OCI-LY7 (cell line): ENCODE data around the gene ARID5A. TPM values are rescaled to one million over a fixed set of nuclear protein-coding genes. Genes with fewer than 3 reads are reported as not detected.

ENCODE experiments used
- BruUV-seq: library from RNA; stranded (reverse); fragments of 400-500 nt; replicated peaks from 2 replicates; lab custom pipeline; 2021; lab: Mats Ljungman, UMichigan
- CTCF ChIA-PET: fragments of 300-600 bp; sonication (Branson Sonifier 250); formaldehyde crosslinking; loops from one replicate; lab custom pipeline; 2022; ENCODE audit warnings: antibody characterized with exemption; ENCODE audit not compliant: unreplicated experiment; lab: Charles Lee
- POLR2A ChIA-PET: fragments of 300-600 bp; sonication (Branson Sonifier 250); formaldehyde crosslinking; loops from one replicate; lab custom pipeline; 2022; ENCODE audit warnings: antibody characterized with exemption; lab: Charles Lee
- DNase-seq: peaks from one replicate; pipeline ENCODE4 v3.0.0-alpha.2; 2015; ENCODE audit warnings: low spot score
- H2AFZ ChIP-seq: fragments of 200-600 bp; sonication (generic), shearing (Covaris generic); 2 replicates; pipeline ENCODE4 v1.6.1; 2014; ENCODE audit warnings: mild to moderate bottlenecking, antibody characterized with exemption, low read length, moderate library complexity
- H3K27ac ChIP-seq: fragments of 200-600 bp; sonication (generic); 2 replicates; pipeline ENCODE4 v1.5.1; 2014; ENCODE audit warnings: mixed run types, low read depth, mild to moderate bottlenecking, moderate library complexity, low read length, inconsistent platforms; ENCODE audit not compliant: poor library complexity, severe bottlenecking
- H3K36me3 ChIP-seq: fragments of 200-600 bp; sonication (generic); 2 replicates; pipeline ENCODE4 v1.6.1; 2014; ENCODE audit warnings: mild to moderate bottlenecking, antibody characterized with exemption, low read length, moderate library complexity, mixed read lengths; ENCODE audit not compliant: insufficient read depth
- H3K4me1 ChIP-seq: fragments of 200-600 bp; sonication (generic); 2 replicates; pipeline ENCODE4 v1.5.1; 2014; ENCODE audit warnings: mild to moderate bottlenecking, low read length; ENCODE audit not compliant: insufficient read depth, poor library complexity, severe bottlenecking
- H3K4me2 ChIP-seq: fragments of 200-600 bp; sonication (generic); 2 replicates; pipeline ENCODE4 v1.6.1; 2014; ENCODE audit warnings: mild to moderate bottlenecking, low read length
- H3K4me3 ChIP-seq: fragments of 200-600 bp; sonication (generic); 2 replicates; pipeline ENCODE4 v1.5.1; 2014; ENCODE audit warnings: mild to moderate bottlenecking, low read depth, low read length; ENCODE audit not compliant: poor library complexity, severe bottlenecking
- H3K79me2 ChIP-seq: fragments of 200-600 bp; sonication (generic); 2 replicates; pipeline ENCODE4 v1.6.1; 2016; ENCODE audit warnings: low read depth, mild to moderate bottlenecking, low read length, moderate library complexity, mixed read lengths; ENCODE audit not compliant: insufficient read depth
- H3K9me2 ChIP-seq: fragments of 200-600 bp; sonication (generic); 2 replicates; pipeline ENCODE4 v1.6.1; 2016; ENCODE audit warnings: mild to moderate bottlenecking, low read length, mixed read lengths; ENCODE audit not compliant: insufficient read depth
- H3K9me3 ChIP-seq: fragments of 200-600 bp; sonication (generic); 2 replicates; pipeline ENCODE4 v1.6.1; 2014; ENCODE audit warnings: mild to moderate bottlenecking, mixed run types, low read length, mixed read lengths
- H4K20me1 ChIP-seq: fragments of 200-600 bp; sonication (generic); 2 replicates; pipeline ENCODE4 v1.6.1; 2014; ENCODE audit warnings: mild to moderate bottlenecking, antibody characterized with exemption, low read length, moderate library complexity, mixed read lengths; ENCODE audit not compliant: insufficient read depth
- CTCF ChIP-seq: fragments of 200-600 bp; sonication (generic); conservative IDR thresholded peaks from 2 replicates; pipeline ENCODE4 v1.5.1; 2014; ENCODE audit warnings: mild to moderate bottlenecking, antibody characterized with exemption, low read length, moderate library complexity, mixed read lengths
- EZH2phosphoT487 ChIP-seq: fragments of 200-600 bp; sonication (generic); IDR thresholded peaks from 2 replicates; pipeline ENCODE4 v1.6.1; 2018; ENCODE audit warnings: low read depth, borderline replicate concordance, mild to moderate bottlenecking, mixed run types, antibody characterized with exemption, low read length, moderate library complexity, mixed read lengths
- intact Hi-C: fragments of 100-400 bp; cut with micrococcal nuclease; formaldehyde crosslinking; loops from one replicate; pipeline ENCODE4 v1.10.0; 2022; ENCODE audit not compliant: unreplicated experiment
- total RNA-seq, 2 experiments: library from RNA; depleted of rRNA in 1 of 2; stranded (reverse); fragments of >200 nt in 1 of 2; shearing (Covaris generic) in 1 of 2; gene quantifications; 2 replicates each; pipeline ENCODE4 v1.2.3, GENCODE V29; 2014 to 2022

The ARID5A gene
- total RNA-seq, 2 experiments from 2014 or later: 4.4 to 6.0 TPM

- intact Hi-C loops: no loop called here
- BruUV-seq: no TSS peak
Observed at GRCh38 chr2:96578731-96579130, 42.2 kb downstream of the ARID5A start.

GRCh38 chr2:96579422-96579821, 42.9 kb downstream of the ARID5A start:
- ChIA-PET CTCF (no interaction called here), POLR2A (no interaction called here)
- no peaks in the 10 kb centered on the region for H3K9me3 ChIP-seq
- H3K4me1 ChIP-seq: no peaks in the 10 kb centered on the region
- TF ChIP-seq CTCF (no peak), EZH2phosphoT487 (no peak)
- no peak overlapping the region for H3K27ac ChIP-seq
- no TSS peak for BruUV-seq
- H2AFZ ChIP-seq: no peak overlapping the region
- H3K9me2 ChIP-seq: no peaks in the 10 kb centered on the region
- intact Hi-C loops: no loop called here
- peaks cover 9% of the 10 kb centered on the region; the same call in 1 of the 2 replicates for H3K36me3 ChIP-seq
- H4K20me1 ChIP-seq: no peaks in the 10 kb centered on the region
- H3K79me2 ChIP-seq: no peaks in the 10 kb centered on the region
- no peak overlapping the region for H3K4me2 ChIP-seq
- H3K4me3 ChIP-seq: no peak overlapping the region
- no peak for DNase-seq

More at GRCh38 chr2:96578731-96579130, 42.2 kb downstream of the ARID5A start:
- H2AFZ ChIP-seq: no peak overlapping the region
- no peaks in the 10 kb centered on the region for H3K4me1 ChIP-seq
- no peak overlapping the region for H3K4me3 ChIP-seq
- no peak for TF ChIP-seq CTCF
- no peak for TF ChIP-seq EZH2phosphoT487
- DNase-seq: no peak
- H3K27ac ChIP-seq: no peak overlapping the region
- H3K79me2 ChIP-seq: no peaks in the 10 kb centered on the region
- no peaks in the 10 kb centered on the region for H3K9me3 ChIP-seq
- no peaks in the 10 kb centered on the region for H4K20me1 ChIP-seq
- no peaks in the 10 kb centered on the region for H3K9me2 ChIP-seq
- H3K36me3 ChIP-seq: peaks cover 3% of the 10 kb centered on the region; the same call in 1 of the 2 replicates
- no peak overlapping the region for H3K4me2 ChIP-seq
- CTCF ChIA-PET: no interaction called here
- POLR2A ChIA-PET: no interaction called here

GRCh38 chr2:96580771-96581170, 44.2 kb downstream of the ARID5A start:
- Histone ChIP-seq H4K20me1 (no peaks in the 10 kb centered on the region), H3K27ac (no peak overlapping the region), H3K9me3 (no peaks in the 10 kb centered on the region), H3K9me2 (no peaks in the 10 kb centered on the region), H2AFZ (no peak overlapping the region), H3K36me3 (peaks cover 14% of the 10 kb centered on the region; the same call in 1 of the 2 replicates), H3K4me3 (no peak overlapping the region), H3K79me2 (no peaks in the 10 kb centered on the region), H3K4me1 (no peaks in the 10 kb centered on the region), H3K4me2 (no peak overlapping the region)
- CTCF ChIA-PET: no interaction called here
- intact Hi-C loops: no loop called here
- POLR2A ChIA-PET: interaction anchor here (0.7 kb wide), 1 partner anchor 24 kb away, joined by 3 read pairs; no protein-coding TSS in a partner anchor
- no TSS peak for BruUV-seq
- DNase-seq: peak; percentile 23
- TF ChIP-seq EZH2phosphoT487 (no peak), CTCF (peak; percentile 47)
